Parathyroid adenoma (tissue), 2 donors: ENCODE data around the gene SECISBP2.

Experiments
- H2AFZ ChIP-seq: fragments of 300-600 bp; sonication (generic); one replicate; pipeline ENCODE4 v1.7.0; 2017; ENCODE audit warnings: antibody characterized with exemption, mild to moderate bottlenecking
- H3K27ac ChIP-seq: fragments of 300-600 bp; sonication (generic); one replicate; pipeline ENCODE4 v1.7.0; 2017
- H3K27me3 ChIP-seq: fragments of 300-600 bp; sonication (generic); one replicate; pipeline ENCODE4 v1.7.0; 2017; ENCODE audit warnings: low read length; ENCODE audit not compliant: control insufficient read depth, insufficient read depth
- H3K36me3 ChIP-seq: fragments of 300-600 bp; sonication (generic); one replicate; pipeline ENCODE4 v1.7.0; 2017; ENCODE audit warnings: low read length; ENCODE audit not compliant: control insufficient read depth, insufficient read depth
- H3K4me1 ChIP-seq: fragments of 300-600 bp; sonication (generic); one replicate; pipeline ENCODE4 v1.7.0; 2017; ENCODE audit warnings: control low read depth
- H3K4me2 ChIP-seq: fragments of 300-600 bp; sonication (generic); one replicate; pipeline ENCODE4 v1.7.0; 2017; ENCODE audit warnings: low read length
- H3K4me3 ChIP-seq: fragments of 300-600 bp; sonication (generic); one replicate; pipeline ENCODE4 v1.7.0; 2017; ENCODE audit warnings: low read depth, low read length
- H3K79me2 ChIP-seq: fragments of 300-600 bp; sonication (generic); one replicate; pipeline ENCODE4 v1.7.0; 2017; ENCODE audit warnings: control low read depth
- H3K9ac ChIP-seq: fragments of 300-600 bp; sonication (generic); one replicate; pipeline ENCODE4 v1.7.0; 2017; ENCODE audit warnings: mild to moderate bottlenecking
- H3K9me3 ChIP-seq: fragments of 300-600 bp; sonication (generic); one replicate; pipeline ENCODE4 v1.7.0; 2017; ENCODE audit warnings: low read length; ENCODE audit not compliant: control insufficient read depth
- CTCF ChIP-seq: fragments of 300-600 bp; sonication (generic); IDR thresholded peaks from one replicate; pipeline ENCODE4 v1.7.0; 2017; ENCODE audit warnings: antibody characterized with exemption, mild to moderate bottlenecking
- donor health status: primary hyperparathyroidism.

Gene SECISBP2

GRCh38 chr9:89365532-89365912, 47.2 kb downstream of the SECISBP2 start:
- Histone ChIP-seq H3K27ac (no peak overlapping the region), H3K9ac (no peak overlapping the region), H2AFZ (no peak overlapping the region), H3K36me3 (no peaks in the 10 kb centered on the region), H3K9me3 (no peaks in the 10 kb centered on the region), H3K27me3 (no peaks in the 10 kb centered on the region), H3K4me3 (no peak overlapping the region), H3K4me1 (no peaks in the 10 kb centered on the region), H3K4me2 (no peak overlapping the region), H3K79me2 (no peaks in the 10 kb centered on the region)
- no peak for TF ChIP-seq CTCF

GRCh38 chr9:89366711-89367110, 48.4 kb downstream of the SECISBP2 start:
- Histone ChIP-seq H3K4me3 (no peak overlapping the region), H3K4me2 (no peak overlapping the region), H3K9me3 (no peaks in the 10 kb centered on the region), H3K9ac (no peak overlapping the region), H3K27me3 (no peaks in the 10 kb centered on the region), H3K79me2 (no peaks in the 10 kb centered on the region), H2AFZ (no peak overlapping the region), H3K27ac (no peak overlapping the region), H3K36me3 (no peaks in the 10 kb centered on the region), H3K4me1 (no peaks in the 10 kb centered on the region)
- TF ChIP-seq CTCF = no peak

GRCh38 chr9:89367281-89367680, 49.0 kb downstream of the SECISBP2 start:
- no peaks in the 10 kb centered on the region for H3K79me2 ChIP-seq
- no peak overlapping the region for H3K27ac ChIP-seq
- TF ChIP-seq CTCF = no peak
- H3K9ac ChIP-seq = no peak overlapping the region
- no peaks in the 10 kb centered on the region for H3K27me3 ChIP-seq
- H3K4me3 ChIP-seq = no peak overlapping the region
- no peak overlapping the region for H2AFZ ChIP-seq
- H3K4me2 ChIP-seq = no peak overlapping the region
- H3K36me3 ChIP-seq = no peaks in the 10 kb centered on the region
- no peaks in the 10 kb centered on the region for H3K9me3 ChIP-seq
- H3K4me1 ChIP-seq = no peaks in the 10 kb centered on the region

- no peak for TF ChIP-seq CTCF
These were observed 49.6 kb downstream of the SECISBP2 start for GRCh38 chr9:89367726-89368437.

GRCh38 chr9:89368550-89368949, 50.2 kb downstream of the SECISBP2 start:
- H3K4me3 ChIP-seq = no peak overlapping the region
- H3K27me3 ChIP-seq = no peaks in the 10 kb centered on the region
- H3K9me3 ChIP-seq = no peaks in the 10 kb centered on the region
- no peaks in the 10 kb centered on the region for H3K36me3 ChIP-seq
- no peaks in the 10 kb centered on the region for H3K79me2 ChIP-seq
- H3K4me2 ChIP-seq = no peak overlapping the region
- TF ChIP-seq CTCF = no peak
- H3K4me1 ChIP-seq = no peaks in the 10 kb centered on the region
- H3K27ac ChIP-seq = no peak overlapping the region
- H3K9ac ChIP-seq = no peak overlapping the region
- H2AFZ ChIP-seq = no peak overlapping the region

More at GRCh38 chr9:89367726-89368437, 49.6 kb downstream of the SECISBP2 start:
- Histone ChIP-seq H3K9ac (no peak overlapping the region), H3K4me3 (no peak overlapping the region), H3K4me2 (no peak overlapping the region), H3K27me3 (no peaks in the 10 kb centered on the region), H3K36me3 (no peaks in the 10 kb centered on the region), H2AFZ (no peak overlapping the region), H3K27ac (no peak overlapping the region), H3K79me2 (no peaks in the 10 kb centered on the region), H3K4me1 (no peaks in the 10 kb centered on the region), H3K9me3 (no peaks in the 10 kb centered on the region)
